SK-N-MC (cell line): Measurements from ENCODE around the gene PTPRJ.

Source experiments
- EZH2 ChIP-seq: fragments of 200-600 bp; sonication (generic); IDR thresholded peaks from one replicate; pipeline ENCODE4 v1.6.1; 2017; ENCODE audit warnings: antibody characterized with exemption
- FOXP2 ChIP-seq: optimal IDR thresholded peaks from 2 replicates; pipeline ENCODE3; 2011; ENCODE audit warnings: mild to moderate bottlenecking, moderate library complexity; ENCODE audit not compliant: insufficient read depth; ENCODE audit errors: extremely low read length, control extremely low read depth
- POLR2AphosphoS5 ChIP-seq: IDR thresholded peaks from 2 replicates; pipeline ENCODE4 v1.6.1; 2012; ENCODE audit warnings: mild to moderate bottlenecking, low read depth, low read length, borderline replicate concordance

GRCh38 chr11:47987310-47987709, 7.0 kb downstream of the PTPRJ start:
- TF ChIP-seq EZH2 (no peak), POLR2AphosphoS5 (no peak), FOXP2 (no peak)
